Natural killer cell treated with Interleukin-12 subunit alpha and Interleukin-12 subunit beta and Interleukin-15 and Interleukin-18, amount 100 ng/mL, for 72 hours (primary cell): ENCODE data around the gene BTBD6. TPM values are rescaled to one million over a fixed set of nuclear protein-coding genes. Genes with fewer than 3 reads are reported as not detected.

Experiments used
- ATAC-seq, 2 donors: fragments of 150-1000 bp; cut with Tn5 transposase in 1 of 2; sonication (Bioruptor Pico), chemical (Tn5 transposase) in 1 of 2; 2 replicates each; pipeline ENCODE4 v1.10.0; 2021
- DNase-seq: peaks from one replicate; pipeline ENCODE4 v3.0.0; 2022; ENCODE audit warnings: low spot score
- H3K27ac Mint-ChIP-seq, 2 donors: 1 replicate in 1 of 2; 2 replicates in 1 of 2; pipeline ENCODE4 v1.8.0; 2022; ENCODE audit warnings: mixed read lengths in 2 of 2, mild to moderate bottlenecking in 1 of 2, moderate library complexity in 1 of 2
- H3K27me3 Mint-ChIP-seq, 2 donors: 1 replicate in 1 of 2; 2 replicates in 1 of 2; pipeline ENCODE4 v1.8.0; 2022; ENCODE audit warnings: mixed read lengths in 2 of 2
- H3K36me3 Mint-ChIP-seq: one replicate; pipeline ENCODE4 v1.8.0; 2022; ENCODE audit warnings: mixed read lengths
- H3K4me1 Mint-ChIP-seq, 2 donors: 1 replicate in 1 of 2; 2 replicates in 1 of 2; pipeline ENCODE4 v1.8.0; 2022; ENCODE audit warnings: low read depth in 2 of 2, mixed read lengths in 2 of 2, mild to moderate bottlenecking in 1 of 2
- H3K4me3 Mint-ChIP-seq: one replicate; pipeline ENCODE4 v1.8.0; 2022; ENCODE audit warnings: mixed read lengths
- H3K9me3 Mint-ChIP-seq: 2 replicates; pipeline ENCODE4 v1.8.0; 2022; ENCODE audit warnings: mixed read lengths
- total RNA-seq, 2 donors: library from RNA; stranded (reverse); gene quantifications; one replicate each; pipeline ENCODE4 v1.2.3, GENCODE V29; 2022

The BTBD6 gene
- total RNA-seq, 2 donors from 2014 or later, result 42.3 to 52.9 TPM

- Mint-ChIP-seq H3K4me3 (no peak overlapping the region), H3K9me3 (no peaks in the 10 kb centered on the region), H3K27me3 (no peaks in the 10 kb centered on the region), H3K36me3 (no peaks in the 10 kb centered on the region), H3K4me1 (peaks cover 0 to 2% of the 10 kb centered on the region in 2 donors), H3K27ac (no peak overlapping the region)
- DNase-seq (no peak), ATAC-seq (no peak)
Measured at GRCh38 chr14:105228562-105228961, 19.8 kb upstream of the BTBD6 start.

- no peaks in the 10 kb centered on the region for H3K36me3 Mint-ChIP-seq
- no peak overlapping the region for H3K27ac Mint-ChIP-seq
- H3K4me1 Mint-ChIP-seq, result peaks cover 0 to 2% of the 10 kb centered on the region in 2 donors
Measured at GRCh38 chr14:105229099-105229655, 19.2 kb upstream of the BTBD6 start.

GRCh38 chr14:105240811-105241576 is 7.3 kb upstream of the BTBD6 start:
- no peak overlapping the region for H3K4me3 Mint-ChIP-seq
- peak; percentile 26 for DNase-seq
- H3K27me3 Mint-ChIP-seq, result no peaks in the 10 kb centered on the region
- peaks cover 0 to 6% of the 10 kb centered on the region in 2 donors for H3K4me1 Mint-ChIP-seq
- H3K9me3 Mint-ChIP-seq, result no peaks in the 10 kb centered on the region
- no peak for ATAC-seq
- no peaks in the 10 kb centered on the region for H3K36me3 Mint-ChIP-seq
- H3K27ac Mint-ChIP-seq, result no peak overlapping the region

More at GRCh38 chr14:105229099-105229655, 19.2 kb upstream of the BTBD6 start:
- H3K27me3 Mint-ChIP-seq, result no peaks in the 10 kb centered on the region
- no peaks in the 10 kb centered on the region for H3K9me3 Mint-ChIP-seq
- DNase-seq (no peak), ATAC-seq (no peak)
- no peak overlapping the region for H3K4me3 Mint-ChIP-seq

- Mint-ChIP-seq H3K4me1 (peaks cover 0 to 8% of the 10 kb centered on the region in 2 donors), H3K27me3 (no peaks in the 10 kb centered on the region), H3K4me3 (no peak overlapping the region), H3K36me3 (no peaks in the 10 kb centered on the region), H3K27ac (no peak overlapping the region), H3K9me3 (no peaks in the 10 kb centered on the region)
- no peak for DNase-seq
- no peak for ATAC-seq
Measured at GRCh38 chr14:105241641-105242040, 6.7 kb upstream of the BTBD6 start.

- ATAC-seq (no peak), DNase-seq (no peak)
- H3K4me1 Mint-ChIP-seq, result peaks cover 12 to 14% of the 10 kb centered on the region in 2 donors
- H3K9me3 Mint-ChIP-seq, result no peaks in the 10 kb centered on the region
- no peak overlapping the region for H3K4me3 Mint-ChIP-seq
- no peaks in the 10 kb centered on the region for H3K36me3 Mint-ChIP-seq
- H3K27ac Mint-ChIP-seq, result no peak overlapping the region
- H3K27me3 Mint-ChIP-seq, result no peaks in the 10 kb centered on the region
Measured at GRCh38 chr14:105244334-105244733, 4.0 kb upstream of the BTBD6 start.

GRCh38 chr14:105247026-105247425 is 1.3 kb upstream of the BTBD6 start:
- no peak for ATAC-seq
- H3K27ac Mint-ChIP-seq, result no peak overlapping the region
- H3K9me3 Mint-ChIP-seq, result no peaks in the 10 kb centered on the region
- no peak overlapping the region for H3K4me3 Mint-ChIP-seq
- peaks cover 17 to 28% of the 10 kb centered on the region in 2 donors for H3K4me1 Mint-ChIP-seq
- no peaks in the 10 kb centered on the region for H3K27me3 Mint-ChIP-seq
- no peak for DNase-seq
- H3K36me3 Mint-ChIP-seq, result no peaks in the 10 kb centered on the region

GRCh38 chr14:105247715-105248367 is 492 bp upstream of the BTBD6 start:
- ATAC-seq (peak in 1 of 2 donors; percentile 37), DNase-seq (no peak)
- Mint-ChIP-seq H3K9me3 (no peaks in the 10 kb centered on the region), H3K36me3 (no peaks in the 10 kb centered on the region), H3K4me1 (peaks cover 17 to 28% of the 10 kb centered on the region in 2 donors), H3K27ac (peak overlapping the region in 1 of 2 donors; percentile 55), H3K4me3 (peak overlapping the region; percentile 84), H3K27me3 (no peaks in the 10 kb centered on the region)

- H3K4me1 Mint-ChIP-seq, result peaks cover 17 to 30% of the 10 kb centered on the region in 2 donors
- no peaks in the 10 kb centered on the region for H3K36me3 Mint-ChIP-seq
- no peaks in the 10 kb centered on the region for H3K27me3 Mint-ChIP-seq
- ATAC-seq (no peak), DNase-seq (no peak)
- H3K9me3 Mint-ChIP-seq, result no peaks in the 10 kb centered on the region
- peak overlapping the region; percentile 16 to 33 for H3K27ac Mint-ChIP-seq
- peak overlapping the region; percentile 73 for H3K4me3 Mint-ChIP-seq
Measured at GRCh38 chr14:105249182-105250007, 1.1 kb downstream of the BTBD6 start.

- H3K4me3 Mint-ChIP-seq, result peak overlapping the region; percentile 73
- no peak for DNase-seq
- peaks cover 17 to 30% of the 10 kb centered on the region in 2 donors for H3K4me1 Mint-ChIP-seq
- peak overlapping the region; percentile 16 to 33 for H3K27ac Mint-ChIP-seq
- H3K9me3 Mint-ChIP-seq, result no peaks in the 10 kb centered on the region
- no peaks in the 10 kb centered on the region for H3K27me3 Mint-ChIP-seq
- H3K36me3 Mint-ChIP-seq, result no peaks in the 10 kb centered on the region
- ATAC-seq, result no peak
Measured at GRCh38 chr14:105250008-105250366, 1.7 kb downstream of the BTBD6 start.

GRCh38 chr14:105250986-105251385 is 2.7 kb downstream of the BTBD6 start:
- H3K36me3 Mint-ChIP-seq, result no peaks in the 10 kb centered on the region
- H3K27me3 Mint-ChIP-seq, result no peaks in the 10 kb centered on the region
- no peak overlapping the region for H3K27ac Mint-ChIP-seq
- H3K4me1 Mint-ChIP-seq, result peaks cover 10 to 30% of the 10 kb centered on the region in 2 donors
- H3K9me3 Mint-ChIP-seq, result no peaks in the 10 kb centered on the region
- H3K4me3 Mint-ChIP-seq, result peak overlapping the region; percentile 73
- DNase-seq (no peak), ATAC-seq (no peak)

GRCh38 chr14:105251920-105252319 is 3.6 kb downstream of the BTBD6 start:
- H3K27me3 Mint-ChIP-seq, result no peaks in the 10 kb centered on the region
- ATAC-seq (no peak), DNase-seq (no peak)
- H3K4me3 Mint-ChIP-seq, result no peak overlapping the region
- H3K9me3 Mint-ChIP-seq, result no peaks in the 10 kb centered on the region
- H3K36me3 Mint-ChIP-seq, result no peaks in the 10 kb centered on the region
- peaks cover 9 to 29% of the 10 kb centered on the region in 2 donors for H3K4me1 Mint-ChIP-seq
- H3K27ac Mint-ChIP-seq, result no peak overlapping the region

- Mint-ChIP-seq H3K27me3 (no peaks in the 10 kb centered on the region), H3K4me1 (peaks cover 9 to 20% of the 10 kb centered on the region in 2 donors), H3K36me3 (no peaks in the 10 kb centered on the region), H3K4me3 (no peak overlapping the region), H3K27ac (no peak overlapping the region), H3K9me3 (no peaks in the 10 kb centered on the region)
- DNase-seq (no peak), ATAC-seq (no peak)
Measured at GRCh38 chr14:105252552-105253328, 4.4 kb downstream of the BTBD6 start.

GRCh38 chr14:105253329-105253682 is 5.0 kb downstream of the BTBD6 start:
- H3K4me3 Mint-ChIP-seq, result no peak overlapping the region
- no peak overlapping the region for H3K27ac Mint-ChIP-seq
- H3K4me1 Mint-ChIP-seq, result peaks cover 5 to 17% of the 10 kb centered on the region in 2 donors
- H3K27me3 Mint-ChIP-seq, result no peaks in the 10 kb centered on the region
- no peaks in the 10 kb centered on the region for H3K9me3 Mint-ChIP-seq
- H3K36me3 Mint-ChIP-seq, result no peaks in the 10 kb centered on the region
- ATAC-seq (no peak), DNase-seq (no peak)
